Activated gamma-delta T cell treated with Interleukin-2 at 50 U/mL for 16 hours (primary cell): Measurements from ENCODE around the gene AHNAK2.
"Not testable (repeated sequence)": the region's sequence is repeated elsewhere in the genome, so short reads cannot be mapped to it uniquely, and the experiment has no call there.

ENCODE experiments used
- DNase-seq: peaks from one replicate; pipeline ENCODE4 v3.0.0-alpha.2; 2020

AHNAK2 gene

DNA sequence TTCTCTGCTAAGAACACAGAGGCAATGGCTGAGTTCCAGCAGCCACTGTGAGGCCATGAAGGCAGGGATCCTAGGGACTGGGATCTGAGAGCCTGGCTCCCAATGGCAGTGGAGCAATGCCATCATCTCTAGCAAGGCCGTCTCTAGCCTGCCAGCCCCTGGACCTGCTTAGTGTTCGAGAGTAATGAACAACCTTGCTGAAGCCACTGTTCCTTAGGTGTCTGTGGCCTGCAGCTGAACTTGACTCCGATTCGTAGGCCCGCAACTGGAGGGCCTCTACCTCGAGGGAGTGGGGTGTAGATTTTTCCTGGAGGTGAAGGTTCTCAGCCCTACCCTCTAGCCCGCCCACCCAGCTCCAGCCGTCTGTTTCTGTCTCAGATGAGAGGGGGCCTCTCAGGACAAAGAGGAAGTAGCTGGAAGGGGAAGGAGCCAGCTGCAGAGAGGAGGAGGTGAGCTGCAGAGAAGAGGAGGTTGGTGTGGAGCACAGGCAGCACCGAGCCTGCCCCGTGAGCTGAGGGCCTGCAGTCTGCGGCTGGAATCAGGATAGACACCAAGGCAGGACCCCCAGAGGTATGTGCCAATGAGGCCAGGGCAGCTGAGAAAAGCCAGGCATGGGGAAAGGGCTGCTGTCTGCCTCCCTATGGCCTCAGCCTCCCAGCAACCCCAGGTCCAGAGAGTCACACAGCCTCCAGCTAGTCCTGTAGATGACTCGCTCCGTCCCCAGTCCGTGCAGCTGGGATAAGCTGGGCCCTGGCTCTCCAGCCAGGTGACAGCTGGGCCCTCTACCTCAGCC is 53.6 kb downstream of the AHNAK2 start, which contains the start of gene PLD4:
Gene PLD4 (plus strand): TSS at position 459 of the 793 bp plus-strand sequence. CDS start 2,262 bp downstream, outside the sequence.
- no peak for DNase-seq

DNA sequence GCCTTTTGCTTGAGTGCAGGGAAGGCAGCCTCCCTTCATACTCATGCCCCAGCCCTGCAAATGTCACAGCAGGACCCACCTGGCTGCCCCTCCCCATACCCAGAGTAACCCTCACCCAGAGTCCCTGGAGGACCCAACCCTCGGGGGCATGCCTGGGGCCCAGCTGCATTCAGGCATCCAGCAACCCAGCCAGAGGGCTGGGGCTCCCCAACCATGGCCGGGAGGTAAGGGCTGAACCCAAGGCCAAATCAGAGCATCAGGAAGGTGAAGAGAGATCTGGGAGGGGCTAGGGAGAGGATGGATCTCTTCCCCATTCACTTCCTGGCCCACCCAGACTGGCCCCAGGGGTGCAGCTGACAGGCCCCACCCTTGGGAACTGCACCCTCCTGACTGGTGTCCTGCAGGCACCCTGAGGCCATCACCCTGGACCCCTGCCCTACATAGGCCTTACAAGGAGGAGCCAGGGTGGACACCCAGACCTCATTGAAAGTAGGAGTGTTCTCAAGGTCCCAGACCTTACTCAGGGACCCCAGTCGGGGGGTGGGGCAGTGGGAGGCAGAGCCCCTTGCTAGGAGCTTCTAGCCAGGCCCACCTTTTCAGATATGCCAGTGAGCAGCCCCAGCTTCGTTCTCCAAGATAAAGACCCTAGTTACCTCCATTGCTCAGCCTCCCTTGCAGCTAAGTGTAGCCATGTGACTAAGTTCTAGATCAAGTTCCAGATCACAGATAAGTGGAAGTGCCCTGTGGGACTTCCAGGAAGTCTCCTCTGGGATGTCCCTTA is 54.3 kb downstream of the AHNAK2 start:
- DNase-seq: no peak

DNA sequence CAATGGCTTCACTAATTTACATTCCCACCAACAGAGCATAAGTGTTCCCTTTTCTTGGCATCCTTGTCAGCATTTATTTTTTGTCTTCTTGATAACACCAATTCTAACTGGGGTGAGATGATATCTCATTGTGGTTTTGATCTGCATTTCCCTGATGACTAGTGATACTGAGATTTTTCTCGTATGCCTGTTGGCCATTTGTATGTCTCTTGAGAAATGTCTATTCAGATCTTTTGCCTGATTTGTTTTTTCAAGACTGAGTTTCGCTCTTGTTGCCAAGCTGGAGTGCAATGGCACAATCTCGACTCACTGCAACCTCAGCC is 58.2 kb downstream of the AHNAK2 start:
- DNase-seq: no peak

DNA sequence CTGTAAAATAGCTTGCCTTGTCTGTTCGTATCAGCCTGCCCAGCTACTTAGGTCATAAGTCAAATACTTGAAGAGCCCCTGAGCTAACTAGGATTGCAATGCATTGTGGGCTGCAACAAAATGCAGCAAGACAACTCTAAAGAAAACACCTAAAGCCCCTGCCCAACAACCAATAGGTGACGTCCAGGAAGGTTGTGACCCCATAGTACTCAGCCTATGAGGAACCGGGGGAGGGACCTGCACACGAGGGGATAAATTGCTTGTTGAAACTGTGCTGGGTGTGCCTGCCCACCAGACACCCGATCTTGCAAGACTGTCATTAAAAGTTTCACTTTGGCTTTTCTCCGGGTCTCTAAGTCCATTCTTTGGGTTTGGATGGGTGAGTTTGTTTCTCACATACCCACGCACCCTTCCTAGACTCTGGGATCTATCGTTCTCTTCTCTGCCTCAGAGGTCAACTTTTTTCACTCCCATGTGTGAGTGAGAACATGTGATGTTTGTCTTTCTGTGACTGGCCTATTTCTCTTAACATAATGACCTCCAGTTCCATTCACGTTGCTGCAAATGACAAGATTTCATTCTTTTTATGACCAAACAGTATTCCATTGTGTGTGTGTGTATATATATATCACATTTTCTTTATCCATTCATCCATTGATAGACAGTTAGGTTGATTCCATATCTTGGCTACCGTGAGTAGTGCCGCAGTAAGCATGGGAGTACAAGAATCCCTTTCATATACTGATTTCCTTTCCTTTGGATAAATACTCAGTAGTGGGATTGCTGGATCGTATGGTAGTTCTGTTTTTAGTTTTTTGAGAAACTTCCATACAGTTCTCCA is 58.8 kb downstream of the AHNAK2 start:
- DNase-seq: not testable (repeated sequence)

DNA sequence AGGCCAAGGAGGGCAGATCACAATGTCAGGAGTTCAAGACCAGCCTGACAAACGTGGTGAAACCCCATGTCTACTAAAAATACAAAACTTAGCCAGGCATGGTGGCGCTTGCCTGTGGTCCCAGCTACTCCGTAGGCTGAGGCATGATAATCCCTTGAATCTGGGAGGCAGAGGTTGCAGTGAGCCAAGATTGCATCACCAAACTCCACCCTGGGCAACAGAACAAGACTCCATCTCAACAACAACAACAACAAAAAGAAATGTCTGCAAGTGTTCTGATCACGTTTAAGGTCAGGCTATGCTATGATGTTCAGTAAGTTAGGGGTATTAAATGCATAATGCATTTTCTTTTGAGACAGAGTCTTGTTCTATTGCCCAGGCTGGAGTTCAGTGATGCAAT is 60.2 kb downstream of the AHNAK2 start:
- no peak for DNase-seq

DNA sequence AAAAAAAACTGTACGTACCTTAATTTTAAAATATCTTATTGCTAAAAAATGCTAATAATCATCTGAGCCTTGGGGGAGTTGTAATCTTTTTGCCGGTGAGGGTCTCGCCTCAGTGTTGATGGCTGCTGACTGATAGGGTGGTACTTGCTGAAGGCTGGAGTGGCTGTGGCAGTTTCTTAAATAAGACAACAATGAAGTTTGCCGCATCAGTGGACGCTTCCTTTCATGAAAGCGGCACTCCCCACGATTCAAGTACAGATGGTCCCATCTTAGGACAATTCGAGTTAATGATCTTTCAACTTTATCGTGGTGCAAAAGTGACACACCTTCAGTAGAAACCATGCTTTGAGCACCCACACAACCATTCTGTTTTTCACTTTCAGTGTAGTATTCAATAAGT is 61.1 kb downstream of the AHNAK2 start:
- no peak for DNase-seq

DNA sequence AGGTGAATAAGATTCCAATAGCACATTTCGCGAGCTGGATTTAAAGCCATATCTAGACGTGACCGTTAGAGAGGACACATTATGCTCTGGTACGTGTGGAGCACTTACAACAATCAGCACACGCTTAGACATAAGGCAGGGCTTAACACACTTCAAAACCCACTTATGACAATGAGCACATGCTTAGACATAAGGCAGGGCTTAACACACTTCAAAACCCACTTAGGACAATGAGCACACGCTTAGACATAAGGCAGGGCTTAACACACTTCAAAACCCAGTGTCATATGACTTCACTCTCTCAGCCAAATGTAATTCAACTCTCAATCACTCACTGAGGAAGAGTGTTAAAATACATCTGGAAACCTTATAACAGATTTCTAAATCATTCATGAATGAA is 64.7 kb downstream of the AHNAK2 start:
- no peak for DNase-seq

DNA sequence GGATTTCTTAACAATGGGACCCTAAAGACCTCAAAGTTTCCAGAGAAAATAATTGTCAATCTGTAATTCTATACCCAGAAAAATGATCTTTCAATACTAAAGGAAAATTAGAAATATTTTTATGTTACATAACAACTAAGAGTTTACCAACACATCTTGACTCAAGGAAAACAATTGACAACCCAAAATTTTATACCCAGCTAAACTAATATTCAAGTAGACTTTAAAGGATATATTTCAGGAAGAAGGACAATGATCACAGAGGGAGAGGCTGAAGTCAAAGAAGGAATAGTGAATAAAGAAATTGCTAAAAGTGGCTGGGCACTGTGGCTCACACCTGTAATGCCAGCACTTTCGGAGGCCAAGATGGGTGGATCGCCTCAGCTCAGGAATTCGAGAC is 66.1 kb downstream of the AHNAK2 start:
- DNase-seq: no peak

DNA sequence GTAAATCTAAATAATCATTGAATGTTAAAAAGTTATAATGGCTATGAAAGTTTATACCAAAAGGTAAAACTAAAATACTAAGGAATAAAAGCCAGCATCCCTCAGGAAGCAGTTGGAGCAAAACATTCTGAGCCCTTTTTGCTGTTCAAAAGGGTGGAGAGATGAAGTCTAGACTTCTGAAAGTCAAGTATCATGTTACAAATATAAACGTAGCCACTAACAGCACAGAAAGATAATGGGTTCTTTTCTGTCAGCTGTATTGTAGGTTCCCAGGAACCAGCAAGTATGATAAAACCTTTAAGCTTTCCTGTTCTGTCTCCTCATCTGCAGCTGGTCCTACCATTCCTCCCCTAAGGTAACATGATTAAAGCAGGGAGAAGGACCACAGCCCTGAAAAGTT is 69.9 kb downstream of the AHNAK2 start:
- no peak for DNase-seq

DNA sequence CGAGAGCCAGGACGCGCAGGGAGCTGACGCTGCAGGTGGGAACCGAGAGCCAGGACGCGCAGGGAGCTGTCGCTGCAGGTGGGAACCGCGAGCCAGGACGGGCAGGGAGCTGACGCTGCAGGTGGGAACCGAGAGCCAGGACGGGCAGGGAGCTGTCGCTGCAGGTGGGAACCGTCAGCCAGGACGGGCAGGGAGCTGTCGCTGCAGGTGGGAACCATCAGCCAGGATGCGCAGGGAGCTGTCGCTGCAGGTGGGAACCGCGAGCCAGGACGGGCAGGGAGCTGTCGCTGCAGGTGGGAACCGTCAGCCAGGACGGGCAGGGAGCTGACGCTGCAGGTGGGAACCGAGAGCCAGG is 72.6 kb downstream of the AHNAK2 start:
- DNase-seq: not testable (repeated sequence)

DNA sequence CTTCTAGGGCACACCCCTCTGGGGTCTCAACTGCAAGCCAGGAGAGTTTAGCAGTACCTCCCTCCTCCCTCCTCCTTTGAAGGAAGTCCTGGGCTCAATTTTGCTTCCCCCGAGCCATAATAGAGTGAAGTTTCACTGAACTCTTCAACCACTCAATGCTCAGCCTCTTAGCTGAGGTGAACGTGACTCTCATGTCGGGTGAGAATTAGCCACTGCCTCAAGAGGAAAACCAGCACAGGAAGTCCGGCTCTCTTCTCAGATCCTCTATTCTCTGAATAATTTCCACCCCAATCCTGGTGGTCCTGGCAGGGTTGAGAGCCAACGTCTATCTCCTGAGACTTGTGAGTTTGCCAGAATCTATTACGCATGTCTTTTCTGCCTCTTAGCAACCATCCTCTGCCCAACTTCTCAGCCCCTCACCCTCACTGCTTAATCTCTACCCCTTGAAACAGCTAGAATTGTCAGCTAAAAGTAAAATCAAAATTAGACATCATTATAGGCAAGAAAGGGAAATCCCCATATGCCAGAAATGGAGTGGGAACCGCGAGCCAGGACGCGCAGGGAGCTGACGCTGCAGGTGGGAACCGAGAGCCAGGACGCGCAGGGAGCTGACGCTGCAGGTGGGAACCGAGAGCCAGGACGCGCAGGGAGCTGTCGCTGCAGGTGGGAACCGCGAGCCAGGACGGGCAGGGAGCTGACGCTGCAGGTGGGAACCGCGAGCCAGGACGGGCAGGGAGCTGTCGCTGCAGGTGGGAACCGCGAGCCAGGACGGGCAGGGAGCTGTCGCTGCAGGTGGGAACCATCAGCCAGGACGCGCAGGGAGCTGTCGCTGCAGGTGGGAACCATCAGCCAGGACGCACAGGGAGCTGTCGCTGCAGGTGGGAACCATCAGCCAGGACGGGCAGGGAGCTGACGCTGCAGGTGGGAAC is 73.3 kb downstream of the AHNAK2 start:
- not testable (repeated sequence) for DNase-seq

DNA sequence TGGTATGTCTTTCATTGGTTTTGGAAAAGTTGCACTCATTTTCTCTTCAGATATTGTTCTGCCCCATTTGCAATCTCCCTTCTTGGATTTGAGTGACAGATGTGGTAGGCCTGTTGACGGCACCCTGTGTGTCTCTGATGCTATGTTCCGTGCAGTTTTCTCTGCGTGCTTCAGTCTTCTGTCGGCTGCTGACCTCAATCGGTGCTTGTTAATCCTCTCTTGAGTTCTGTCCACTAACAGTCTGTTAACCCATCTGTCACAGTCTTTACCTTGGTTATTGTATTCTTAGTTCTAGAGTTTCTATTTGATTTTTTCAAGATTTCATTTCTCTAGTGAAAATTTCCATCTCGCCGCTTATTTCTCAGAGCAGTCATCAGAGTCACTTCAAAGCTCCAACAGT is 74.2 kb downstream of the AHNAK2 start:
- no peak for DNase-seq

DNA sequence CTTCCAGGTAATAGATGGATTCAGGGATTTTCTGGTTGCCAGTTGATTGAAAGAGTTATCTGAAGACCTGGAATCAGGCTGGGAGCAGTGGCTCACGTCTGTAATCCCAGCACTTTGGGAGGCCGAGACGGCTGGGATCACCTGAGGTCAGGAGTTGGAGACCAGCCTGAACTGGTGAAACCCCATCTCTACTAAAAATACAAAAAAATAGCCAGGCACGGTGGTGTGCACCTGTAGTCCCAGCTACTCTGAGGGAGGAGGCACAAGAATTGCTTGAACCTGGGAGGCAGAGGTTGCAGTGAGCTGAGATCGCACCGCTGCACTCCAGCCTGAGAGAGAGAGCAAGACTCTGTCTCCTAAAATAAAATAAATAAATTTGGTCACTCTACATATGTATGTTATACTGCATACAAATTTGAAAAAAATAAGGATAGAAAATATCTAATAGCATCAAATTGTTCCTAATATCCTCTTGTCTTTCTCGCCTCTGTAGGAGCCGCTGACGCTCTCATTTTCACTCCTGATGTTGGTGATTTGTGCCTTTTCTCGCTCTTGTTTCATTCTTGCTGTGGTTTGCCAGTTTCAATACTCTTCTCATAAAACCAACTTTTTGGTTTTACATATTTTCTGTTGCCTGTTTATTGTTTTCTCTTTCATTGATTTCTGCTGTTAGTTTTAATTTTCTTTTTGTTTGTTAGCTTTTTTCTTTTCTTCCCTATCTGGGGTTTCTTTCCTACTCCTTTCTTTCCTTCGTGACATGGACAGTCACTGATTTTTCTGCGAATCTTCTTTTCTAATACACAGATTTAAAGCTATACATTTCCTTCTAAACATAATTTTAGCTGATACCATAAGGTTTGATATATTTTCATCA is 77.3 kb downstream of the AHNAK2 start:
- DNase-seq: no peak

DNA sequence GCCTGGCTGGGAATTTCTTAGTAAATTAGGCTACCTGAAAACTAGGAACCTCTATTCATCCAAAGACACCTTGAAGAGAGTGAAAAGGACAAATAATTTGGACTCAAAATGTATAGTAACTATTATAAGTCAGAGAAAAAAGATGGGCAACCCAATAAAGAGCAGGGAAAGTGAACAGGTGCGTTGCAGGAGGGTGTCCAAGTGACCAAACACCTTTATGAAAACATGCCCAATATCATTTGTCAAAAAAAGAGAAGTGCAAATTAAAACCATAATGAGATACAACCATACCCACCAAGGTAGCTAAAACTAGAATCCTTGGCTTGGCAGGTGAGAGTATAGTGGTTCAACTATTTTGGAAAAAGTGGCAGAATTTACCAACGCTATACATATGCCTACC is 78.4 kb downstream of the AHNAK2 start:
- no peak for DNase-seq

DNA sequence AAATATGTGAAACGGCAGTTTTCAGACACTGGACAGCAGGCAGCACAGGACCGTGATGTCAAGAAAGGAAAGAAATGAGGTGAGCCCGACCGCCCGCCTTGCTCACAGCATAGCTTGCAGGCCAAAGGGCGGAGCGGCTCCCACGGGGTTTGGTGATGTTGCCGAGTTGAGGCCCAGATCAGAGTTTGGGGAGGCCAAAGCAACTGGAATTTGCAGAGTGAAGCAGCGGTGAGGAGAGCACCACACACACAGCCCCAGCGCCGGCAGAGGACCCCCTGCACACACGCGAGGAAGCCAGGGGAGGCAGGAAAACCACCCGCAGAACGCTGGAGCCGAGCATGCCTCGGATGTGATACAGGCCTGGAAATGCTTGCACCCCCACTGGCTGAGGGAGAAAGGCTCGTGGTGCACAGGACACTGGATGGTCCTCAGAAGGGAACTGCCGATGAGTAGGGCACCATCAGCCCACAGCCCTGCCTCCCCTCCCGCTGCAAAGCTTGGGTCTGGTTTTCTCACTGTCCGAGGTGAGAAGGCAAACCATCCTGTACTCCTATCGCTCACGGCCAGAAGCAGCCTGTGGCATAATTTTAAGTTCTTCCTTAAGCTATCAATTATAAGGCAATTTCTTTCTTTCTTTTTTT is 79.2 kb downstream of the AHNAK2 start:
- DNase-seq: no peak

DNA sequence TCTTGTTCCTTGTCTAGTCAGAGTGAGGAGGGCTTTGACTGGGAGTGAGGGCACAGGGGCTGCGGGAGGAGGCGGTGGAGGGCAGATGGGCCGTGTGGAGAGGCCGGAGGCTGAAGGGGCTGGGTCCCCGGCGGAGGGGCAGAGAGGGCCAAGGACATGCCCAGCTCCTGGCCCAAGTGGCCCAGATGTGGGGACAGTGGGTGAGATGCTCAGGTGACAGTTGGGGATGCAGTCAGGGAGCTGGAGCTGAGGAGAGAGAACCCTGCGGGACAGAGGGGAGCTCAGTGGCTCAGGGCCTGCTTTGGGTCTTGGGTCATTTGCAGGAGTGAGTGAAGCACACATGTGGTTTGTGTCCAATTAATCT is 80.0 kb downstream of the AHNAK2 start:
- DNase-seq: no peak

DNA sequence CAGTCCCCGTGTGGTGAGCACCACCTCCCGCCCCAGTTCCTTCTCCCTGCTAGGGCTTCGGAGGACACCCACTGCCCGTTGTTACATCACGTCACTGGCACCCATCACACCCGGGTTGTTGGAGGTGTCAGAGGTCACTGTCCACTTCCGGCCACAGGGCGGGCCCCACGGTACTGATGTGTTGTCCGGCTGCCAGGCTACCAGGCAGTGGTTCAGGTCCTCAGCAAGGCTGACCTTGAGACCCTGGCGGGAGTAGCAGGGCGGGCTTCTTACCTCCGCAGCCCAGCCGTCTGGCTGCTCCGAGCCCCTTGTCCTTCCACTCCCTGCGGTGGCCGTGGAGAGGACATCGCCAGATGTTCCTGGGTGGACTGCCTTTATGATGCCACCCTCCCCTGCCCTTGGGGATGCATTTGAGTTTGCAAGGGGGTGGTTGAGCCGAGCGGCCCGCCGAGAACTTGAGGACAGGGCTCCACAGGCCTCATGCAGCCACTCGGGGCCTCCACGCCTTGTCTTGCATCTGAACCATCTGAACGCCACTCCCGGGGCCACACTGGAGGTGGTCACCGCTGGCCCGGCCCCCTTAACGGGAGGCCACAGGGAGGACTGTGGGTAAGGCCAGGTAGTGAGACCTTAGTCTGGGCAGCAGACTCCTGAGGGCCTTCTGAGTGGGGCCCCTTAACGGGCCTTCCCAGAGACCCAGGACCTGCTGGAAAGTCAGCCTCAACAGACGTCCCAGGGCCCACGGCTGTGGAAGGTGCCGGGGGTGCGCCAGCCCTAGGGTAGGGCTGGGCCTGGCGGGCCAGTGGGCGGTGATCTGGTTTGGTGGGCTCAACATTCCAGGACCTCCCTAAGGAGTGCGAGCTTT is 80.6 kb downstream of the AHNAK2 start:
- DNase-seq: no peak

DNA sequence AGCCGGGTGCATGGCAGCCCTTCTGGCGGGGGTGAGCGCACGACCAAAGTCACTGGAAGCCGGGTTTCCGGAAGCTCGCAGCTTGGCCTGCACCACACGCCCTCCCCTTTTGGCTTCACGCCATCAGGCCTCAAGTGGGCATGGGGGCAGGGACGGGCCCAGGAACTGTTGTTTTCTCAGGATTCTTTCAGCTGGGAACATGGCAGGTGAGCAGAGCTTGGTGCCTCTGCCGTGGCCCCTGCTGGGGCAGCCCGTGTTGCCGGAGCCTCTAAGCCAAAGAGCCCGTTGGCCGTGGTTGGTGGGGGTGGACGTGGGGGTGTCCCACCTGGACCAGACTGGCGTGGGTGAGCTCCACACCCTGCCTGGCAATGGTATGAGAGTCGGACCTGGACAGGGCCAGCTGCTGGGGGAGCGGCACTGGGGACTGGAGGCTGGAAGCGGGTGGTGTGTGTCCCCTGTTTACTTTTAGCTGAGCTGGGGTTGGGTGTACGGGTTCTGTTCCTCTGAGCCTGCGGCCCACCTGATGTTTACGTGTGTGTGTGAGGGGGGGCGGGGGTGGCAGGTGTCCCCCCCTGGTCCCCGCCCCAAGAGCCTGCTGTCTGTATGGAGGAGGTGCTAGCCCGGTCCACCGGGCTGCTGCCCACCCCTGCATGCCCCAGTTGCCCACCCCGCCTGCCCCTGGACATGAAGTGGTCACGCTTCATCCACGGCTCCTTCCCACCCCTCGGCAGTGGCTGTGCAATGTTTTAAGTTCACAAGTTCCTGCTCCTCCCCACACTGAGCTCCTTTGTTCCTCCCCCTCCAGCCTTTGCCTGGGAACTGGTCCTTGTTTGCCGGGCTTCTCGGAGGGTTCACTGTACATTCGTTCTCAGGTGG is 82.2 kb downstream of the AHNAK2 start:
- DNase-seq: no peak

DNA sequence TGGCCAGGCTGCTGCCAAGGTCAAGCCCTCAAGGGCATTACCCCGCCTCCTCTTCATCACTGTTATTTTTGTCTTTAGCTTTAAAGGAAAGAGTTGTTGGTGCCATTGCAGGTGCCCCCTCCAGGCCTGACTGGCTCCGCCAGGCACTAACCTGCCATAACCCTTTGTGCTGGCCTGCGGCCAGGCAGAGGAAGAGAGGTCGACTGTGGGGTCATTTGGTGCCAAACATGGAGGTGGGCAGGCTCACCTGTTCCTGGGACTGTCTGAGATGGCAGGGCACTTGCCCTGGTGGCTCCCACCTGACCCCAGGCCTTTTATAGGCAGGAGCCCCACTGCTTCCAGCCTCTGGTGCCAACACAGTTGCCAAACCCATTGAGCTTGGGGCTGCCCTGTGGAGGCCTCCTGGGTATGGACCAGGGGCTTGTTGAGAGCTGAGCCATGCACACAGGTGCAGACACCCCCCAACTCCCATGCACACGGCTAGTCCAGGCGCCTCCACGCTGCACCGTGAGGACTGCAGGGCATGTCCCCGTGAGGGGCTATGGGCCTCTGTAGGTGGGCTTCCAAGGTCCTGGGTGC is 82.9 kb downstream of the AHNAK2 start:
- no peak for DNase-seq
